ENCODE measurements around the gene ZNF561.

Gene ZNF561

DNA sequence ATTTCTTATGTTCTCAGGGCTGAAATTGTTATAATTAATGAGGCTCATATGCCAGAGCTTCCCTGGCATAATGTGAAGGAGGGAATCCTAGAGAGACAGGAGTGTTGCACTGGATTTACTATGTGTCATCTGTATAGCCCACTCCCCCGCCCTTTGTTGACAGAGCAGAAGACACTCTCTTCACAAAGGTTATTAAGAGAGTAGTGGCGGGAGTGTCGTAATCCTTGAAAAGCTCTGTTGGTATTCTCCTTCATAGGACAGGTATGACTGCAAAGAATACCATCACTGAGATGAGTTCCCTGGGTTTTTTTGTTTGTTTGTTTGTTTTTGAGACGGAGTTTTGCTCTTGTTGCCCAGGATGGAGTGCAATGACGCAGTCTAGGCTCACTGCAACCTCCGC, 50.8 kb downstream of the ZNF561 start:
- no peak for DNase-seq

DNA sequence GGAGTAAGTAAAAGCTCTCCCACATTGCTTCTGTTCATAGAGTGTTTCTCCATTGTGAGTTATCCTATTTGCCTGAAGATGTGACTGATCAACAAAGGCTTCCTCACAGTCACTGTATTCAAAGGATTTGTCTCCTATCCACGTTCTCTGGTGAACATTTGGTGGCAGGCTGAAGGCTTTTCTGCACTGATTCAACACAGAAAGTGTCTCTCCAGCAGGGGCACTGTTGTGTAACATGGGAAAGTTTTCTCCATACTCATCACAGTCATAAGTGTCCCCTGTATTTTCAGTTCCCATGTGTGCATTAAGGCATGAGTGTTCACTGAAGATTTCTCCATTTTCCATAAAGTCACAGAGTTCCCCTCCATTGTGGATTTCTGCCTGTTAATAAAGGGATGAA, 54.3 kb downstream of the ZNF561 start:
- no peak for DNase-seq

DNA sequence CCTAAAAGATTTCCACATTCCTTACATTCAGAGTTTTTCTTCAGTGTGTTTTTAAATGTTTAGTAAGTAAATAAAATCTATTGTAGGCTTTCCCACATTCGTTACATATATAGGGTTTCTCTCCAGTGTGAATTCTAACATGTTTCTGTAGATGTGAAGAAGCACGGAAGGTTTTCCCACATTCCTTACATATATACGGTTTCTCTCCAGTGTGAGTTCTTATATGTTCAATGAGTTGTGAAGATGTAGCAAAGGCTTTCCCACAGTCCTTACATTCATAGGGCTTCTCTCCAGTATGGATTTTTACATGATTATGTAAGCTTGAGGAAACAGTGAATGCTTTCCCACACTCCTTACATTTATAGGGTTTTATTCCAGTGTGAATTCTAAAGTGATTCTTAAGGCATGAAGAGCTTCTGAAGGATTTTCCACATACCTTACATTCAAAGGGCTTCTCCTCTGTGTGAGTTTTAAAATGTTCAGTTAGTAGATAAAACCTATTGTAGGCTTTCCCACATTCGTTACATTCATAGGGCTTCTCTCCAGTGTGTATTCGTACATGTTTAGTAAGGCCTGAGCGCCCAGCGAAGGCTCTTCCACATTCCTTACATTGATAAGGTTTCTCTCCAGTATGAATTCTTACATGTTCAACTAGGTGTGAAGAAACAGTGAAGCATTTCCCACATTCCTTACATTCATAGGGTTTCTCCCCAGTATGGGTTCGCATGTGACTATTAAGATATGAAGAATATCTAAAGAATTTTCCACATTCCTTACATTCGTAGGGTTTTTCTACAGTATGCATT, 54.9 kb downstream of the ZNF561 start:
- no peak for DNase-seq

Measured in NCI-H1930 (cell line).